Hepatocyte (in vitro differentiated cells): Measurements from ENCODE around the gene IGFL2. TPM values are rescaled to one million over a fixed set of nuclear protein-coding genes. Genes with fewer than 3 reads are reported as not detected.
A peak's percentile ranks its signal among the peaks of the same experiment; 100 is the strongest.

ENCODE experiments used
- DNase-seq: peaks from one replicate; pipeline ENCODE4 v3.0.0-alpha.2; 2016; ENCODE audit warnings: low spot score
- H2AFZ ChIP-seq: fragments of 200-600 bp; sonication (generic); 2 replicates; pipeline ENCODE4 v1.6.0; 2016; ENCODE audit warnings: antibody characterized with exemption, mild to moderate bottlenecking
- H3K27ac ChIP-seq: fragments of 200-600 bp; sonication (generic); 2 replicates; pipeline ENCODE4 v1.5.1; 2016; ENCODE audit warnings: mild to moderate bottlenecking
- H3K27me3 ChIP-seq: fragments of 200-600 bp; sonication (generic); 2 replicates; pipeline ENCODE4 v1.6.1; 2016
- H3K36me3 ChIP-seq: fragments of 200-600 bp; sonication (generic); replicated peaks from 2 replicates; pipeline ENCODE4 v1.5.1; 2016; ENCODE audit warnings: low read depth; ENCODE audit not compliant: insufficient read depth
- H3K4me1 ChIP-seq: fragments of 200-600 bp; sonication (generic); 2 replicates; pipeline ENCODE4 v1.5.1; 2016; ENCODE audit warnings: mild to moderate bottlenecking, moderate library complexity; ENCODE audit not compliant: insufficient read depth
- H3K4me2 ChIP-seq: fragments of 200-600 bp; sonication (generic); 2 replicates; pipeline ENCODE4 v1.6.0; 2016
- H3K4me3 ChIP-seq: fragments of 200-600 bp; sonication (generic); 2 replicates; pipeline ENCODE4 v1.5.1; 2016; ENCODE audit warnings: mild to moderate bottlenecking
- H3K79me2 ChIP-seq: fragments of 200-600 bp; sonication (generic); 2 replicates; pipeline ENCODE4 v1.6.0; 2017; ENCODE audit warnings: mild to moderate bottlenecking
- H3K9me2 ChIP-seq: fragments of 200-600 bp; sonication (generic); replicated peaks from 2 replicates; pipeline ENCODE4 v1.6.0; 2017; ENCODE audit warnings: mild to moderate bottlenecking; ENCODE audit not compliant: insufficient read depth
- H3K9me3 ChIP-seq: fragments of 200-600 bp; sonication (generic); 2 replicates; pipeline ENCODE4 v1.5.1; 2016; ENCODE audit warnings: low read depth, mild to moderate bottlenecking
- H4K20me1 ChIP-seq: fragments of 200-600 bp; sonication (generic); 2 replicates; pipeline ENCODE4 v1.6.0; 2016; ENCODE audit warnings: mild to moderate bottlenecking; ENCODE audit not compliant: insufficient read depth, poor library complexity, severe bottlenecking
- EZH2 ChIP-seq: fragments of 200-600 bp; sonication (generic); IDR thresholded peaks from 2 replicates; pipeline ENCODE4 v1.6.1; 2016; ENCODE audit warnings: antibody characterized with exemption, mild to moderate bottlenecking, borderline replicate concordance
- EZH2phosphoT487 ChIP-seq: fragments of 200-600 bp; sonication (generic); IDR thresholded peaks from one replicate; pipeline ENCODE4 v1.6.1; 2018; ENCODE audit warnings: antibody characterized with exemption, mild to moderate bottlenecking, low read depth, moderate library complexity; ENCODE audit not compliant: unreplicated experiment, severe bottlenecking
- WGBS: methylation state at CpG from one replicate; pipeline ENCODE4 v1.1.6; 2016; ENCODE audit warnings: low lambda C conversion rate; ENCODE audit errors: missing lambda C conversion rate; 5-methylcytosine and 5-hydroxymethylcytosine counted together
- polyA plus RNA-seq: library from polyadenylated mRNA; unstranded; fragments of >200 nt; fragmentation: Nextera tagmentation; extraction: Ambion mirVana; gene quantifications from 2 replicates; pipeline ENCODE4 v1.2.1, GENCODE V29; 2016
- total RNA-seq: library from RNA; depleted of rRNA; stranded (reverse); fragments of >200 nt; gene quantifications from 2 replicates; pipeline ENCODE4 v1.2.3, GENCODE V29; 2014
- TF ChIP-seq, protein P1 (sequence below): fragments of 200-600 bp; sonication (generic); IDR thresholded peaks from 2 replicates; pipeline ENCODE4 v1.5.1; 2016; ENCODE audit warnings: antibody characterized with exemption, mild to moderate bottlenecking; ENCODE audit not compliant: poor library complexity

Gene IGFL2
- total and polyA plus RNA-seq, 2 experiments from 2014 or later = 15.2 to 22.9 TPM

DNA sequence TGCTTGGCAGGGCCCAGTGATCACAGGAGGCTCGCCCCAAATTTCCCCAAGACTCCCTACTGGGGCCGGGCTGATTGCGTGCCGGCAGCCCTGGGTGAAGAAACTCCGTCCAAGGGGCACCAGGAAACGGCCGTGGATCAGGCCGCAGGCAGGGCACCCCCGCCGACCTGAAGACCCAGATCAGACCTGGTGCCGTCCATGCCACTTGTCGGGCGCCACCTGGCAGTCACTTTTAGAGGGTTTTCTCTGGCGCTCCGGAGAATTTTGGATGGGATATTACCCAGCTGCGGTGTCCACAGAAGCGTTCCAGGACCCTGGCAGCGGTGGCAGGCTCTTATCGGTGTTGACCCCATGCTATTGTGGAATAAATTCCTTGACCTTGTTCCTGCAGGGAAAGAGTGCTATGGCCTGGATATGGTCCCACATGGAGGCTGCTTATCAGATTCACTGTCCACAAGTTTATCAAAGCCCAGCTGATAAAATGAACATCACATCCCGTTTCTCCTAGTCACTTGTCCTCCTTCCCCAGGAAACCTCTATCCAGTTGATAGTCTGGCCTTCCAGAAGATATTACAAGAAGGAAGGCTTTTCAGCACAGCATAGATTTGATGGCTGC, 38.2 kb downstream of the IGFL2 start:
- Histone ChIP-seq H3K4me2 (peak overlapping the region; percentile 8), H3K79me2 (no peaks in the 10 kb centered on the region), H3K27ac (peak overlapping the region; percentile 47), H3K4me3 (no peak overlapping the region), H3K9me3 (no peaks in the 10 kb centered on the region), H4K20me1 (no peaks in the 10 kb centered on the region), H3K36me3 (no peaks in the 10 kb centered on the region), H3K4me1 (peaks cover 4% of the 10 kb centered on the region), H2AFZ (no peak overlapping the region), H3K27me3 (no peaks in the 10 kb centered on the region), H3K9me2 (no peaks in the 10 kb centered on the region)
- 83% methylated on average over 18 of the region's 20 CpGs for WGBS
- DNase-seq = no peak
- no peak for TF ChIP-seq EZH2
- no peak for TF ChIP-seq EZH2phosphoT487
- TF ChIP-seq, protein P1, sequence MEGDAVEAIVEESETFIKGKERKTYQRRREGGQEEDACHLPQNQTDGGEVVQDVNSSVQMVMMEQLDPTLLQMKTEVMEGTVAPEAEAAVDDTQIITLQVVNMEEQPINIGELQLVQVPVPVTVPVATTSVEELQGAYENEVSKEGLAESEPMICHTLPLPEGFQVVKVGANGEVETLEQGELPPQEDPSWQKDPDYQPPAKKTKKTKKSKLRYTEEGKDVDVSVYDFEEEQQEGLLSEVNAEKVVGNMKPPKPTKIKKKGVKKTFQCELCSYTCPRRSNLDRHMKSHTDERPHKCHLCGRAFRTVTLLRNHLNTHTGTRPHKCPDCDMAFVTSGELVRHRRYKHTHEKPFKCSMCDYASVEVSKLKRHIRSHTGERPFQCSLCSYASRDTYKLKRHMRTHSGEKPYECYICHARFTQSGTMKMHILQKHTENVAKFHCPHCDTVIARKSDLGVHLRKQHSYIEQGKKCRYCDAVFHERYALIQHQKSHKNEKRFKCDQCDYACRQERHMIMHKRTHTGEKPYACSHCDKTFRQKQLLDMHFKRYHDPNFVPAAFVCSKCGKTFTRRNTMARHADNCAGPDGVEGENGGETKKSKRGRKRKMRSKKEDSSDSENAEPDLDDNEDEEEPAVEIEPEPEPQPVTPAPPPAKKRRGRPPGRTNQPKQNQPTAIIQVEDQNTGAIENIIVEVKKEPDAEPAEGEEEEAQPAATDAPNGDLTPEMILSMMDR = no peak

DNA sequence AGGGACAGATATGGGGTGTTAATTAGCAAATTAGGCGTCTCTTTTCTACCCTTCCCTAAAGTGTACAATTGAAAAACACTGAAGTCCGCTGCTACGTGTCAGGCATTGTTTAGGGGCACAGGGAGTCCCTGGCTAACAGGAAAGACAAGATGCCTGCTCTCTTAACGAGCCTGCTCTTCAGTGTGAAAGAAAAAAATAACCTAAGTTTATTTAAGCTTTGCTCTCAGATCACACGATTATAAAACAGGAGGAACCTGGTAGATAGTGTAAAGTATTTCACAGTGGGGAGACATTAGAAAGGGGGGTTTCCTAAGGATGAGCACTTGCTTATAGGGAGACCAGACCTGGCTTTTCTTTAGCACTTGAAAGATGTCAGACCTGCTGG, 38.7 kb downstream of the IGFL2 start:
- Histone ChIP-seq H3K27ac (peak overlapping the region; percentile 47), H3K9me2 (no peaks in the 10 kb centered on the region), H3K4me1 (peaks cover 4% of the 10 kb centered on the region), H3K4me3 (no peak overlapping the region), H2AFZ (no peak overlapping the region), H3K4me2 (peak overlapping the region; percentile 8), H4K20me1 (no peaks in the 10 kb centered on the region), H3K79me2 (no peaks in the 10 kb centered on the region), H3K36me3 (no peaks in the 10 kb centered on the region), H3K9me3 (no peaks in the 10 kb centered on the region), H3K27me3 (no peaks in the 10 kb centered on the region)
- no peak for DNase-seq
- TF ChIP-seq EZH2phosphoT487 (no peak), EZH2 (no peak)
- TF ChIP-seq, protein P1 = no peak
- 38% methylated on average over 5 of the region's 5 CpGs for WGBS

DNA sequence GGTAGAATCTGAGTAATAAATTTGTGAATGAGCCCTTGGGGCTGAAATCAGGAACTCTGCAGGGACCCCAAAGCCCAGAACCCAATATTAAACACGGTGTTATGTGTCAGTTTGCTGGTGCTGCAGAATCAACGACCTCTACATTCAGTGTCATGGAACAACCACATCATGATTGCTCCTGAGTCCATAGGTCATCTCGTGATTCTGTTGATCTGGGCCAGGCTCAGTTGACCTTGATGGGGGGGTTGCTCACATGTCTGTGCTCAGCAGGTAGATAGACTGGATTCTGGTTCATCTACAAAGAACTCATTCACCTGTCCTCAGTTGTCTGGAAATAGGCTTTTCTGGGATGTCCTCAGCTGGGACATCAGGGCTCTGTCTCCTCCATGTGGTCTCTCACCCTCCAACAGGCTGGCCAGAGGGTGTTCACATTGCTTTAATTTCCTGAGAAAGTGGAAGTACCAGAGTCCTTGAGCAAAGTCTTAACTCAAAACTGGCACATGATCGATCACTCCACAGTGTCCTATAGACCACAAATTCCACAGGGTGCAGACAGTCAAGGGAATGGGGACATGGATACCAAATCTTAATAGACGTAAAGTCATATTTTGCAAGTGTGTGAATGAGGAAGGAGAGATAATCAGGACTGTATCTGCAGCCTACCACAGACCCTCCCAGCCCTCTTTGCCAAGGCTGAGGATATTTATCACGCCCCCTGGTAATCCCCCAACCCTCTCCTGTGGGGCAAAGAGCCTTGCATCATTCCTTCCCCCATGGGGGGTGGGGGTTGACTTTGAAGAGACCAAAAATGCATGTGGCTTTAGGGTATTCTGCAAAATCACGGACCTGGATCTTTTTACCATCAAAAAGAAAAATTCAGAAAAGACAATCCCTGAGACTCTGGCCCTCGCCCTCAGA, 42.2 kb downstream of the IGFL2 start:
- no peak overlapping the region for H3K4me2 ChIP-seq
- H2AFZ ChIP-seq = no peak overlapping the region
- no peaks in the 10 kb centered on the region for H3K27me3 ChIP-seq
- H3K36me3 ChIP-seq = no peaks in the 10 kb centered on the region
- H3K9me2 ChIP-seq = no peaks in the 10 kb centered on the region
- no peak for TF ChIP-seq EZH2
- no peak for TF ChIP-seq EZH2phosphoT487
- TF ChIP-seq, protein P1 = no peak
- no peak overlapping the region for H3K4me3 ChIP-seq
- H3K27ac ChIP-seq = peak overlapping the region; percentile 69
- H3K4me1 ChIP-seq = peaks cover 12% of the 10 kb centered on the region
- H4K20me1 ChIP-seq = no peaks in the 10 kb centered on the region
- 76% methylated on average over 8 of the region's 8 CpGs for WGBS
- no peaks in the 10 kb centered on the region for H3K9me3 ChIP-seq
- no peaks in the 10 kb centered on the region for H3K79me2 ChIP-seq
- peak; percentile 65 for DNase-seq
